SJSA1 (cell line): ENCODE measurements around the gene ARMC9. TPM values are rescaled to one million over a fixed set of nuclear protein-coding genes. Genes with fewer than 3 reads are reported as not detected.

ENCODE experiments used
- DNase-seq, 2 experiments: peaks; one replicate each; pipeline ENCODE4 v3.0.0-alpha.2; 2015 to 2020; ENCODE audit warnings: low spot score in 2 of 2, low read depth in 1 of 2
- H3K27ac ChIP-seq: fragments of 250-450 bp; sonication (Bioruptor Pico); 2 replicates; pipeline ENCODE4 v1.5.1; 2020; ENCODE audit warnings: mild to moderate bottlenecking, moderate library complexity
- H3K27me3 ChIP-seq: fragments of 250-450 bp; sonication (Bioruptor Pico); replicated peaks from 2 replicates; pipeline ENCODE4 v1.5.1; 2020; ENCODE audit warnings: mild to moderate bottlenecking, moderate library complexity
- H3K36me3 ChIP-seq: fragments of 250-450 bp; sonication (Bioruptor Pico); 2 replicates; pipeline ENCODE4 v1.5.1; 2020; ENCODE audit warnings: mild to moderate bottlenecking
- H3K4me1 ChIP-seq: fragments of 250-450 bp; sonication (Bioruptor Pico); replicated peaks from 2 replicates; pipeline ENCODE4 v1.6.1; 2021; ENCODE audit warnings: mild to moderate bottlenecking
- H3K4me3 ChIP-seq: fragments of 250-450 bp; sonication (Bioruptor Pico); 2 replicates; pipeline ENCODE4 v1.5.1; 2020; ENCODE audit warnings: mild to moderate bottlenecking
- H3K9me3 ChIP-seq: fragments of 250-450 bp; sonication (Bioruptor Pico); replicated peaks from 2 replicates; pipeline ENCODE4 v1.5.1; 2020; ENCODE audit warnings: mild to moderate bottlenecking
- total RNA-seq: library from RNA; depleted of rRNA; stranded (reverse); fragments of >200 nt; shearing (Covaris generic); gene quantifications from 2 replicates; pipeline ENCODE4 v1.2.3, GENCODE V29; 2014

Gene ARMC9
- total RNA-seq, 1 experiment from 2014 or later = 19.1 TPM

DNA sequence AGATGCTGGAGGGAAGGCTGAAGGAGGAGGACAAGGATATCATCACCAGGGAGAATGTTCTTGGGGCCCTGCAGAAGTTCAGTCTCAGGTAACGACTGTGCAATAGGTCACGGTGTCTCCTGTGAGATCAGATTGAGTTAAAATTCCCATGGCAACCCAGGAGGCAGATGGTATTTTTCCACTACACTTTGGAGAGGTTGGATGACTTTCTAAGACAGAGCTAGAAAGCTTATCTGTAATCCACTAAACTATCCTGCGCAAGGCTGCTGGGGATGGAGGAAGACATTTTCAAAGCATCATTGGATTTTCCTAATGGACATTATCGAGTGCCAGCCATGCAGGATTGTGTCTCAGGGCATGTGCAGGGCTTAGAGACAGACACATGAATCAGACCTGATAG lies 74.6 kb downstream of the ARMC9 start:
- H3K4me1 ChIP-seq = no peaks in the 10 kb centered on the region
- H3K27ac ChIP-seq = no peak overlapping the region
- no peak for DNase-seq
- no peaks in the 10 kb centered on the region for H3K27me3 ChIP-seq
- H3K36me3 ChIP-seq = peaks cover 13% of the 10 kb centered on the region; the same call in 1 of the 2 replicates
- no peak overlapping the region for H3K4me3 ChIP-seq
- no peaks in the 10 kb centered on the region for H3K9me3 ChIP-seq

DNA sequence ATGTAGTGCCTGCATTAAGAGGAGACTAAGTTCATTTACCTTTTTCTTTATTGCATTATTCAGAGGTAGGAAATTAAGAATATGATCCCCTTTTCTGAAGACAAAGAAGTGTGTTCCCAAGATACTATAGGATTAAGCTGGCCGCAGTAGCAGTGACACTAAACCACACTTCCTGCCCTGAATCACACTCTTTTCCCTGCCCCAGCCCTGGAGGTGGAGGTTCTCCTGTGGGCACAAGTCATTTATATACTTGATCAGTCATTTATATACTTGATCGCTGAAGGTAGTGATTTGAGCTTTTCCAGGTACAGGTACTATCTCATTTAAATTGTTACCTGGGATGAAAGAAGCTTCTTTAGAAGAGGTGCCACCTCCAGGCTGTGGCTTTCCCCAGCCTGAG lies 78.6 kb downstream of the ARMC9 start:
- no peak overlapping the region for H3K27ac ChIP-seq
- no peak overlapping the region for H3K4me3 ChIP-seq
- no peaks in the 10 kb centered on the region for H3K9me3 ChIP-seq
- no peaks in the 10 kb centered on the region for H3K4me1 ChIP-seq
- H3K36me3 ChIP-seq = peaks cover 14% of the 10 kb centered on the region; the same call in 1 of the 2 replicates
- no peak for DNase-seq
- H3K27me3 ChIP-seq = no peaks in the 10 kb centered on the region

DNA sequence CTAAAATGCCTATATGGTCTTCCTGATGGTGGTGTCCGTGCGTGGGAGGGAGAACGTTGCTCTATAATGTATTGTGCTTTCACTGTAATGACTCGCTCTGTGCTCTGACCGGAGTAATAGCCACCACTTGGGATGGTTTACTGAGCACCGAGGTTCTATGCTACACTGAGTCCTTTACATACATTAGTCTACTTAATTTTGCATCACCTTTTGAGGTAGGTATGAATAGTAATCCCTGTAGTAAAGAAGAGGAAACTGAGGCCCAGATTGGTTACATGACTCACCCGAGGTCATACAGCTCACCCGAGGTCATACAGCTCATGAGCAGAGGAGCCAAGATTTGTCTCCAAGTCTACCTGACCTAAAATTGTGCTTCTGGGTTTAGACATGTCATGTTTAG lies 79.5 kb downstream of the ARMC9 start:
- Histone ChIP-seq H3K36me3 (peaks cover 14% of the 10 kb centered on the region; the same call in 1 of the 2 replicates), H3K9me3 (no peaks in the 10 kb centered on the region), H3K4me3 (no peak overlapping the region), H3K4me1 (no peaks in the 10 kb centered on the region), H3K27me3 (no peaks in the 10 kb centered on the region), H3K27ac (no peak overlapping the region)
- DNase-seq = no peak

GRCh38 chr2:231278868-231279267 lies 80.4 kb downstream of the ARMC9 start:
- H3K27ac ChIP-seq = no peak overlapping the region
- no peak for DNase-seq
- H3K4me1 ChIP-seq = no peaks in the 10 kb centered on the region
- no peaks in the 10 kb centered on the region for H3K9me3 ChIP-seq
- H3K27me3 ChIP-seq = no peaks in the 10 kb centered on the region
- peaks cover 12% of the 10 kb centered on the region; the same call in 1 of the 2 replicates for H3K36me3 ChIP-seq
- no peak overlapping the region for H3K4me3 ChIP-seq

- H3K36me3 ChIP-seq = peaks cover 7% of the 10 kb centered on the region; the same call in 1 of the 2 replicates
- no peak for DNase-seq
- H3K27ac ChIP-seq = no peak overlapping the region
- no peaks in the 10 kb centered on the region for H3K4me1 ChIP-seq
- H3K27me3 ChIP-seq = no peaks in the 10 kb centered on the region
- no peak overlapping the region for H3K4me3 ChIP-seq
- H3K9me3 ChIP-seq = no peaks in the 10 kb centered on the region
Measured at GRCh38 chr2:231280846-231281245, 82.4 kb downstream of the ARMC9 start.

GRCh38 chr2:231284296-231284695 lies 85.9 kb downstream of the ARMC9 start:
- no peaks in the 10 kb centered on the region for H3K9me3 ChIP-seq
- no peaks in the 10 kb centered on the region for H3K4me1 ChIP-seq
- H3K36me3 ChIP-seq = no peaks in the 10 kb centered on the region
- DNase-seq = no peak
- H3K27me3 ChIP-seq = no peaks in the 10 kb centered on the region
- no peak overlapping the region for H3K27ac ChIP-seq
- no peak overlapping the region for H3K4me3 ChIP-seq

DNA sequence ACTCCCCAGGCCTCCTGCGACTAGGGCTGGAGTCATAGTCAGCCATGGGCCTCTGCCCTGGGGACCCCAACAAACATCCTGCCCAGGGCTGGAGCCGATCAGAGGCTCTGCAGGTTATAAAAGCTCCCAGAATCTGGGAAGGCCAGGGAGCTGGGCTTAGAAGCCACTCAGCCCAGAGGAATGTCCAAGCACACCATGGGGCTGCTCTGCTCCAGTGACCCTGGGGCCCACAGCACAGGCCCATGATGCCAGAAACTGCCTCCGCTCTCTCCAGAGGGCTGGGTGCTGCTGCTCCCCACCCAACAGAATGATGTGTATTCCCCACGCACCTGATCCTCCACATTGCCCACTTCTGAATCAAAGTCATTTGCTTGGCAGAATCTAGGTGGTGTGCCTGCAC lies 88.5 kb downstream of the ARMC9 start:
- no peaks in the 10 kb centered on the region for H3K36me3 ChIP-seq
- no peak overlapping the region for H3K4me3 ChIP-seq
- H3K9me3 ChIP-seq = no peaks in the 10 kb centered on the region
- no peaks in the 10 kb centered on the region for H3K4me1 ChIP-seq
- no peak overlapping the region for H3K27ac ChIP-seq
- DNase-seq = no peak
- H3K27me3 ChIP-seq = no peaks in the 10 kb centered on the region

GRCh38 chr2:231287696-231288095 lies 89.3 kb downstream of the ARMC9 start:
- no peaks in the 10 kb centered on the region for H3K36me3 ChIP-seq
- no peak for DNase-seq
- no peak overlapping the region for H3K4me3 ChIP-seq
- no peaks in the 10 kb centered on the region for H3K27me3 ChIP-seq
- H3K27ac ChIP-seq = no peak overlapping the region
- no peaks in the 10 kb centered on the region for H3K9me3 ChIP-seq
- H3K4me1 ChIP-seq = no peaks in the 10 kb centered on the region

DNA sequence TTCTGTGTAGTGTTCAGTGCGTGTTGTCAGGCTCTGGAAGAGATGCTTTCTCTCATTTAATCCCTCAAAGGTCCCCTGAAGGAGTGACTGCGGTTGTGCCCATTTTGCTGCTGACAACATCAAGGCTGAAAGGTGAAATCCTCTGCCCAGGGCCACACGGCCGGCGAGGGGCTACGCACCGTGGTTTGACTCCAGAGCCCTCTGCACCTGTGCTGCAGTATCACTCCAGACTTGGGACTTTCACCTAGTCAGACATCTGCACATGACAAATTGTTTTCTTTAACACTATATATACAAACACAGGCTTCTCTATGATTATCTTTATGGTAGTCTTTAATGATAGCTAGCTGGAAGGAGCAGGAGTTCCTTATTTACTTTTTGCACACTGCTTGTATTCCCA lies 90.2 kb downstream of the ARMC9 start:
- no peaks in the 10 kb centered on the region for H3K27me3 ChIP-seq
- H3K4me1 ChIP-seq = no peaks in the 10 kb centered on the region
- H3K9me3 ChIP-seq = no peaks in the 10 kb centered on the region
- no peaks in the 10 kb centered on the region for H3K36me3 ChIP-seq
- H3K4me3 ChIP-seq = no peak overlapping the region
- no peak for DNase-seq
- H3K27ac ChIP-seq = no peak overlapping the region

DNA sequence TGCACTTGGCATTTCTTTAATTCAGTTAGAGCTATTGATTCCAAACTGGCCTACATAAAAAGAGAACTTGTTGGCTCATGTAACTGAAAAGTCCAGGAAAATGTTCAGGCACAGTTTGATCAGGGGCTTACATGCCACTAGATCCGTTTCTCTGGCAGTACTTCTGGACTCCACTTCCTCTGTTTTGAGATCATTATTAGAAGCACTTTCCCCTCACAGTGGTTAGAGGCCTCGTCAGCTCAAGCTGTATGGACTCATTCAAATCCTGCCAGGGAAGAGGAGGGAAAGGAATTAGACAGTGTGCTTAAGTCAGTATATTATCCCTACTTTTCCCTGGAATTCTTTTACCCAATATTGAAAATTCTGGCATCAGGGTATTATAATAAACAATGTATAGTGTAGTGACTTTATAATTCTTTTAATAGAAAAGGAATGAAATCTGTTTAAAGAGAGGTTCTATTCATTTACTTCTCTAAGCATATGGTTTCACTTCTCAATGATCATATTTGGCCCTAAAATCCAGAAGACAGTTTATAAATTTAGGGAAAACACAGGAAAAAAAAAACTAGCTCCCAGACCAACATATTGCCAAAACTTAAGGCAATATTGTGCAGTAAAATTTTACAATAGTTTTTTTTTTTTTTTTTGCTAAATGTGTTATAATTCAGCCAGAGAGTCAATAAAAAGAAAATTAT lies 92.0 kb downstream of the ARMC9 start:
- Histone ChIP-seq H3K36me3 (no peaks in the 10 kb centered on the region), H3K27me3 (no peaks in the 10 kb centered on the region)

GRCh38 chr2:231292472-231293134 lies 94.2 kb downstream of the ARMC9 start:
- no peak overlapping the region for H3K4me3 ChIP-seq
- no peaks in the 10 kb centered on the region for H3K36me3 ChIP-seq
- 0 out of 2 replicates have a peak, but pooled peaks cover 3% of the 10 kb centered on the region for H3K4me1 ChIP-seq
- H3K27ac ChIP-seq = no peak overlapping the region
- H3K27me3 ChIP-seq = no peaks in the 10 kb centered on the region
- H3K9me3 ChIP-seq = no peaks in the 10 kb centered on the region
- no peak for DNase-seq

More for the DNA sequence above, 92.0 kb downstream of the ARMC9 start:
- DNase-seq = no peak
- H3K4me3 ChIP-seq = no peak overlapping the region
- no peak overlapping the region for H3K27ac ChIP-seq
- H3K4me1 ChIP-seq = no peaks in the 10 kb centered on the region
- no peaks in the 10 kb centered on the region for H3K9me3 ChIP-seq

DNA sequence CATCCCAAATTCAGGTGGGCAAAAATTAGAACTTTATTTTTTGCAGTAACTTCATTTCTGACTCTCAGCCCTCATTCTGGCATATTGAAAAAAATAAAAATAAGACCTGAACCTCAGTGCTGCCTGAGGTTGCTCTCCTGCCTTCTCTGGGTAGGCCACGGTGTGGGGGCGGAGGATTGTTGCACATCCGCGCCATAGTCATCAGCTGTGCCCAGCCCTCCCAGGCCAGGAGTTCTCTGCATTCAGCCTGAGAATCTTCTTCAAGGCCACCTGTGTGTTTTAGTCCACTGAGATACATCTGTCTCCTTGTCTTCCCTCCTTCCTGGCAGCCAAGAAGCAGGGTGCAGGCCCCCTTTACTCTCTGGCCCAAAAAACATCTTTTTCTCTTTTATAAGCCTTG lies 94.7 kb downstream of the ARMC9 start:
- H3K36me3 ChIP-seq = no peaks in the 10 kb centered on the region
- DNase-seq = no peak

GRCh38 chr2:231294116-231294515 lies 95.7 kb downstream of the ARMC9 start:
- no peak overlapping the region for H3K4me3 ChIP-seq
- H3K27ac ChIP-seq = no peak overlapping the region
- no peaks in the 10 kb centered on the region for H3K27me3 ChIP-seq
- no peaks in the 10 kb centered on the region for H3K9me3 ChIP-seq
- 0 out of 2 replicates have a peak, but pooled peaks cover 3% of the 10 kb centered on the region for H3K4me1 ChIP-seq
- no peaks in the 10 kb centered on the region for H3K36me3 ChIP-seq
- DNase-seq = no peak

More for the DNA sequence above, 94.7 kb downstream of the ARMC9 start:
- Histone ChIP-seq H3K4me1 (0 out of 2 replicates have a peak, but pooled peaks cover 3% of the 10 kb centered on the region), H3K9me3 (no peaks in the 10 kb centered on the region), H3K27ac (no peak overlapping the region), H3K4me3 (no peak overlapping the region), H3K27me3 (no peaks in the 10 kb centered on the region)

DNA sequence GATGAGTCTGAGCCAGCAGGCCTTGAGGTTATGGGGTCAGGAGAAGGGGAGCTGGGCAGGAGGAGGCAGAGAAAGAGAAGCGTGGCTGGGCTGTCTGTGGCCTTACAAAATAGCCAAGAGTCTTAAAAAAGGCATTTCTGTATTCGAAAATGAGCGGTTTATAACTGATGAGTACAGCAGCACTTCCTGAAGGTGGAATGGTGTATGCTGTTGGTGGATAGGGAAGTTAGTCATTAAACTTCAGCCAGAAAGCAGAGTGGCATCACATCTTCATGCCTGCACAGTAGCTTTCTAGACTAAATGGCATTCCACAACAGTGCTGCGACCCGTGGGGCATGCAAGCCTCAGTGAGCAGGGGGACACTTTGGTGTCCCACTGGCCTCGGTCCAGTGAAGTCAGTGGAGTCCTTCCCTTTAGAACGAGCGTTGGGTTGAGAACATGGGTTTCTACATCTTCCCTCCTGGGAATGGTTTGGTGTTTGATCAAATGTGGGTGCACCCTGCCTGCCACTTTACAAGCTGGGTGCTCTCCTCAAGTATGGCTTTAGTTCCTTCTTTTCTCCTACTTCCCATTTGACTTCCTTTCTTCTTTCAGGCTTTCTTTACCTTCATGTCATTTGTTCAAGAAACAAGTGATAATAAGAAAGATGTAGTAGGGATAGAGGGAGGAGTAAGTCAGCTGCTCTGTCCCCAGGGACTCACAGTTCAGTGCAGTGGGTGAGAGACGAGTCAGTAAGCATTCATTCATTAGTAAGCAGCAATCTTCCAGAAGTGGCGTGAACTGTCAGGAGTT lies 96.3 kb downstream of the ARMC9 start:
- Histone ChIP-seq H3K9me3 (no peaks in the 10 kb centered on the region), H3K4me3 (no peak overlapping the region), H3K27me3 (no peaks in the 10 kb centered on the region), H3K36me3 (no peaks in the 10 kb centered on the region), H3K27ac (no peak overlapping the region), H3K4me1 (peaks cover 3% of the 10 kb centered on the region)
- no peak for DNase-seq
